Kidney tubule cell (primary cell): ENCODE data around the gene FANCC.

ENCODE experiments used
- DNase-seq: peaks from one replicate; pipeline ENCODE4 v3.0.0-alpha.2; 2018; ENCODE audit warnings: low spot score

The FANCC gene

GRCh38 chr9:95100071-95100627, 217.4 kb downstream of the FANCC start:
- peak; percentile 70 for DNase-seq

- no peak for DNase-seq
Observed at GRCh38 chr9:95099321-95100070, 218.0 kb downstream of the FANCC start.

GRCh38 chr9:95098391-95098921, 219.1 kb downstream of the FANCC start:
- no peak for DNase-seq

- DNase-seq, result no peak
Observed at GRCh38 chr9:95097279-95097678, 220.2 kb downstream of the FANCC start.

GRCh38 chr9:95096807-95097206, 220.7 kb downstream of the FANCC start:
- no peak for DNase-seq

- DNase-seq, result no peak
Observed at GRCh38 chr9:95096381-95096780, 221.1 kb downstream of the FANCC start.

- DNase-seq, result no peak
Observed at GRCh38 chr9:95095641-95096355, 221.7 kb downstream of the FANCC start.

- DNase-seq, result no peak
Observed at GRCh38 chr9:95094002-95094401, 223.5 kb downstream of the FANCC start.

- DNase-seq, result no peak
Observed at GRCh38 chr9:95093586-95093985, 223.9 kb downstream of the FANCC start.

GRCh38 chr9:95092262-95093072, 225.0 kb downstream of the FANCC start:
- DNase-seq, result peak; percentile 86

- peak; percentile 88 for DNase-seq
Observed at GRCh38 chr9:95091601-95092261, 225.8 kb downstream of the FANCC start.

GRCh38 chr9:95090871-95091577, 226.5 kb downstream of the FANCC start:
- no peak for DNase-seq

GRCh38 chr9:95090023-95090791, 227.3 kb downstream of the FANCC start:
- DNase-seq, result no peak

- DNase-seq, result no peak
Observed at GRCh38 chr9:95089257-95090022, 228.1 kb downstream of the FANCC start.

GRCh38 chr9:95088421-95089161, 228.9 kb downstream of the FANCC start:
- DNase-seq, result no peak

GRCh38 chr9:95087659-95088242, 229.8 kb downstream of the FANCC start:
- DNase-seq, result peak; percentile 63

- no peak for DNase-seq
Observed at GRCh38 chr9:95086564-95086955, 230.9 kb downstream of the FANCC start.

- DNase-seq, result no peak
Observed at GRCh38 chr9:95085861-95086563, 231.5 kb downstream of the FANCC start.
